ENCODE measurements around the gene GINS2.

Gene GINS2

GRCh38 chr16:85715169-85716021, 26.6 kb upstream of the GINS2 start:
- peak in 1 of 2 donors; percentile 12 for DNase-seq

GRCh38 chr16:85712801-85713200, 24.0 kb upstream of the GINS2 start:
- DNase-seq, result no peak

GRCh38 chr16:85711982-85712587, 23.3 kb upstream of the GINS2 start:
- no peak for DNase-seq

- DNase-seq, result no peak
These were observed 22.0 kb upstream of the GINS2 start for GRCh38 chr16:85710732-85711131.

DNA sequence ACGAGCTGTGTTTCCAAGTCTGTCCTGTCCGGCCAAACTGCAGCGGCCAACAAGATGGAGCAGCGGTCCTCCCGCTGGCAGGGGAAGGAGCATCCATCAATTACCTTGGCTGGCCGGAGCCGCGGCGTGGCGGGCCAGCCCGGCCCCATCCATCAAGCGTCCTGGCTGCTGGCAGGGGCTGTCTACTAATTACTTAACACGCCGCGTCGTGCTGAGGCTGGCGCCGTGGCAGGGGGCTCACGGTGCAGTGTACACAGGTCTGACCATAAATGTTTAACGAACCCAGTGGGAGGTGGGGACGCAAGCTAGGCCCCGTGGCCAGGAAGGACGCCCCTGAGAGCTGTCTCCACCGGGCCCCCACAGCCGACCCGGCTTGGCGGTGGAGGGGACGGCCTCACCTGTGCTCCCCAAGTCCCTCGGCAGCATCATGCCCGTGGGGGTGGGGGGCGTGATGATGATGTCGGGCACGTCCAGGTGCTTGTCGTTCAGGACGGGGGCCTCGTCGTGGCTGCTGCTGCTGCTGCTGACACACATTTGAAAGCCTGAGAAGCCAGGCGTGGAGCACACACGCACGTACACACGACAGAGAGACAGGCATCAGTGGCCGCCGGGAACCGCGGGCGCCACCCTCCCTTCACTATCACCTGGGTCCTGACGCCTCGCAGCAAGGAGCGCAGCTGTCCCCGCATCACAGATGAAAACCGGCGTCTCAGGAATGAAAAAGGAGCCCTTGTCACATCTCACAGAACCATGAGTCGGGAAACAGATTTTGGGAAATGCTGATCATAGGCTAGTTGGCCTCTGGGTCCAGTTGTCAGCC, 21.2 kb upstream of the GINS2 start:
- DNase-seq, result no peak

- no peak for DNase-seq
These were observed 19.6 kb upstream of the GINS2 start for GRCh38 chr16:85708338-85708737.

DNA sequence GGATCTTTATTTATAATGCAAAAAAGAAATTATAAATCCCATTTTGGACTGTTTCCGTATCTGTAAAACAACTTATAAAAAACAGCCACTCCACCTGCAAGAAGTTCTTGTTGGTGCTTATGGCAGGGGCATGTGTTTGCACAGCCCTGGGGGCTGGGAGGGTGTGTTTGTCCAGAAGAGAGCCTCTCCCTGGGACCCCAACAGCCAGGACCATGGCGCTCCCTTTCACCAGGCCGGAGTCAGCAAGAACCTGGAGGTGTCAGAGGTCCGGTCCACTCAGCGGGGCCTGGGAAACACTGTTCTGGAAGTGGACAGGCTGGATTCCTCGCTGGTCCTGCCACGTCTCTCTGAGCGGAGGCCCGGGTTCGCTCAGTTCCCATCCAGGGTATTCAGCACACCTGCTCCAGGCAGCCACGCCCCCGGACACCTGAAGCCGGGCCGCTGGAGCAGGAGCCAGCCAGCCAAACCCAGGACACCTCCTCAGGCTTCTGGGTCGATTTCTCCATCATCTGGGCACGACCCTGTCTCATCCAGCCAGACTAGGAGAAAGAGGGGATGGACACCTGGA, 18.9 kb upstream of the GINS2 start:
- DNase-seq, result no peak

DNA sequence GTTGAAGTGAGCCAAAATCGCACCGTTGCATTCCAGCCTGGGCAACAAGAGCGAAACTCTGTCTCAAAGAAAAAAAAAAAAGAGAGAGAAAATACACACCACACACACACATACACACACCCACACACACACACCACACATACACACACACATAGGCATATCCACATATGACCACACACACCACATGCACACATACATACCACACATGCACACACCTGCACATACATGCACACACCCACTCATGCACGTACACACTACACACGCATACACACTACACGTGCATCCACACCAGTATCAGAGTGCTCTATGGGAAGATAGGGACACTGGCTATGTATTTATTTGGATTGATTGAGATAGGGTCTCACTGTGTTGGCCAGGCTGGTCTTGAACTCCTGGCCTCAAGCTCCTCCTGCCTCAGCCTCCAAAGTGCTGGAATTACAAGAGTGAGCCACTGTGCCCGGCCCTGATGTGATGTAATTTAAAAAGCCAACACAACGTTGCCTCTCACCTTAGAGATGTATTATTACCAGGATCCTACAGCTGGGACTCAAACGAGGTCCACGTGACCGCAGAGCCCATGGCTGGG, 17.8 kb upstream of the GINS2 start:
- DNase-seq, result no peak

- DNase-seq, result no peak
These were observed 16.4 kb upstream of the GINS2 start for GRCh38 chr16:85704900-85705846.

- DNase-seq, result no peak
These were observed 15.3 kb upstream of the GINS2 start for GRCh38 chr16:85704011-85704410.

- no peak for DNase-seq
These were observed 10.9 kb upstream of the GINS2 start for GRCh38 chr16:85699628-85700027.

DNA sequence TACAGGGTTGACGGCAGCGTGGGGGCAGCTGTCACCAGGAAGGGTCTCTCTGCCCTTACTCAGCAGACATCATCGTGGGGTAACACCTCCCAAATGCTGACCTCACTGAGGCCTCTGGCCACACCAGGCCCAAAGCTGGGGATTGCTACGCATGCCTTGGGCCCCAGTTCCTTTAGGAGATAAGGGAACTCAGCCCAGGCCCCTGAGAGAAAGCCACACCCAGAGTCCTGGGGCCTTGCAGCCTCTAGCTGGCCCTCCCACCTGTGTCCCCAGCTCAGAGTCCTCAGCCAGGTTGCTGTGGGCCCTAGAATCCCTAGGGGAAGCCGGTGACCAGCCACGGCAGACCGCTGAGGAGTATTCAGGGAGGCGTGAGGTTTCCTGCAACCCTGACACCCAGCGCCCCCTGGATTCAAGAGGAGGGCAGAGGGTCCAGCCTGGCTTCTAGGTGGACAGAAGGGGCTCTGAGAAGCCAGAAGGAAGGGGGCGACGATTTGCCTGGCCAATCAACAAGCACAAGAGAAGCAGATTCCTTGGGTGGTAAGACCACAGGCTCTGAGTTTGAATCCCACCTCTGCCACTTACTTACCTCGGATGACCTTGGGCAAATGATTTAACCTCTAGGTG, 10.3 kb upstream of the GINS2 start:
- DNase-seq, result no peak

- DNase-seq, result no peak
These were observed 9.7 kb upstream of the GINS2 start for GRCh38 chr16:85698459-85698891.

GRCh38 chr16:85697431-85697830, 8.7 kb upstream of the GINS2 start:
- no peak for DNase-seq

DNA sequence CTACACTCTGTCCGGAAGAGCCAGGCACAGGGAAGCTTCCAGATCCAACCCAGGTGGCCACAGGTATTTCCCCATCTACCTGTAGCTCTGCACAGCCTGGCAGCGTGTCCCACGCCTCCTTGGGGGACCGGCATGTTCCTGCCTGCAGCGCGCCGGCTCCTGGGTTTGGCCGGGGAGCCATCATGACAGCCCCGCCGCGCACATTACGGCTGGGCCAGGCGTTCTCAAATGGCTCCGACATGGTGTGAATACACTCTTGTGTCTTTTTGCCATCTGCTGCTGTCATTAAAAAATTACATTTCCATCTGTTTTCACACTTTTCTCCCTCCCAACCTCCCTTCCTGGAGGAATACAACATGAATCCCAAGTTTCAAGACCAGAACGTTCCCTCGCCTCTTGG, 8.0 kb upstream of the GINS2 start:
- DNase-seq, result no peak

- DNase-seq, result no peak
These were observed 6.7 kb upstream of the GINS2 start for GRCh38 chr16:85695196-85696128.

- no peak for DNase-seq
These were observed 1.8 kb upstream of the GINS2 start for GRCh38 chr16:85690469-85691064.

GRCh38 chr16:85689950-85690320, 1.2 kb upstream of the GINS2 start:
- no peak for DNase-seq

GRCh38 chr16:85689285-85689949, 663 bp upstream of the GINS2 start:
- DNase-seq, result no peak

Data from bone marrow (tissue), 2 donors.